CD4-positive, alpha-beta T cell treated with Interleukin-6 for 4 hours (primary cell): Measurements from ENCODE around the gene SV2B.

Source experiments
- DNase-seq: peaks from one replicate; pipeline ENCODE4 v3.0.0-alpha.2; 2020; ENCODE audit warnings: mixed read lengths

SV2B gene

DNA sequence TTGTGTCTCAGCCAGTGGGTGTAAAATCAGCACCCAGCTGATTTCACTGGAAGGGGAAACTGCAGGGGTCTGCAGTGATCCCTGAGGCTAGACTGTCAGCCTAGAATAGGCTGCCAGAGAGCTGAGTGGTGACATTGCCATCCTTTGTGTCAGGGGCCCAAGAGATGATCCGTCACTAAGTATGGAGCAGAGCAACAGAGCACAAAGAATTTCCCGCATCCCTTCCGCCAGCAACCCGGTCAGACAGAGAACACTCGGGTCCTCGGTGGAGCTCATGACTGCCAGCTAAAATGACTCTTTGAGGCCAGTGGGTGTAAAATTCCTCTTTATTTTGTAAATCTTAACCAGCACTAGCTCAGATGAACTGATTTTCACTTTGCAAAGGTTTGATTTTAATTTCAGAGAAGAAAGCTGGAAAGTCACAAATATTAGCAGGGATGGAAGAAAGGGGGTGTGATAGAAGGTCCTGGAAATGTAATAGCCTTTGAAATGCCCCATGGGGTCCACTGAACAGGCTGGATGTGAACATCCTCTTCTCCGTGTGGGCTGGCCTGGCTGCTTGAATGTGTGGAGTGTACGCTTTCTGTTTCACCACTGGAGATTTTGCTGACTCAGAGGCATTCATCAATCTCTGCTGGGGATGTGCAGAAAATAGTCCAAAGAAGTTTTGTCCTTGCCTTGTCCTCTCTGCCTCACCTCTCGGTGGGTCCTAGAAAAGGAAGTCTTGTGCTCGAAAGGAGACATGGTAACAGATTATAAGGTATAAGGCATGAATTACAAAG lies 138.8 kb downstream of the SV2B start:
- DNase-seq, result no peak

DNA sequence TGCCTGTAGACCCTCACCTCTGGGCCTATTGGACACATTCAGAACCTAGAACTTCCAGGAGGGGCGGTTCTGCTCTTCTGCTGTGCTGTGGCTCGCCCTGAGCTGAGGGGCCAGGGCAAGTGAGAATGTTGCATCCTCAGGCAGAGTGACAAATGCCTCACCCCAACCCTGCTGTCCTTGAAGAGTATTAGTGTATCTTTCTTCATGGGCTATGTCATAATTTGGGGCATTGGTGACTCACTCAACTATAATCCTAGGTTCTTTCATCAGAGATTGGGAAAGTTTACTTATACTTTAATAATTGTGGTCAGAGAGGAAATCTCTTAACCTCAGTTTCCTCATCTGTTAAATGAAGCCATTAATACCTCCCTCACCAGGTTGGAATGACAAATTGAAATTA lies 143.8 kb downstream of the SV2B start:
- no peak for DNase-seq

DNA sequence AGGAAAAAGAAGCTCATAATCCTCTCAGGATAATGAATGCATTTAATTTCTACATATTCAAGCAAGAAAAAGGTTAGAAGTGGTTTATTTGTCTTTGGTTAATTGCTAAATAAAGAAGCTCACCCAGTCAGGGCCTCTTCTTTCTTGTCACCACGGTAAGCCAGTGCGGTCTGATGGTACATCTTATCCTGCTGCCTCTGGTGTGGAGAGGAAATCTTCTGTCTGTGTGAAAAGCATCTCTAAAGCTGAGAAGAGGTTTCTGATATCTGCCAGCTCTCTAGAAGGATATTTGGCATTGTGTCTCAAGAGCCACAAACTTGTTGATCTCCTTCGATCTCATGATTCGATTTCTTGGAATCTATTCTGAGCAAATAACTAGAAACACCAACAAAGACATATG lies 144.9 kb downstream of the SV2B start:
- DNase-seq, result no peak

DNA sequence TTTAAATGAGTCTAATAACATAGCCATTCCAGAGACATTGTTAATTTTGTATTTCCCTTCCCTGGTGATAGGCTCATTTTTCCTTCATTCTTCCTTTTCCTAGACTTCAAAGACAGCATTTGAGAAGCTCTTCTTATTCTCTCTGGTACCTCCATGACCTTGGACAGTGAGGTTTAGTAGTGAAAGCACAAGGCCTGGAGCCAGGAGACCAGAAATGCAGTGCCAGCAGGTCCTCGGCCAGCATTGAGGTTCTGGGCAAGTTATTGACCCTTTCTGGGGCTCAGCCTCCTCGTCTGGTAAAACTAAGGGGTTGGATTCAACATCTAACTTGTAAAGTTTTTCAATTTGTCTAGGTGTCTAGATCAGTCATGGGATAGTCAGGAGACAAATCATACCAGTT lies 146.9 kb downstream of the SV2B start:
- DNase-seq, result no peak

DNA sequence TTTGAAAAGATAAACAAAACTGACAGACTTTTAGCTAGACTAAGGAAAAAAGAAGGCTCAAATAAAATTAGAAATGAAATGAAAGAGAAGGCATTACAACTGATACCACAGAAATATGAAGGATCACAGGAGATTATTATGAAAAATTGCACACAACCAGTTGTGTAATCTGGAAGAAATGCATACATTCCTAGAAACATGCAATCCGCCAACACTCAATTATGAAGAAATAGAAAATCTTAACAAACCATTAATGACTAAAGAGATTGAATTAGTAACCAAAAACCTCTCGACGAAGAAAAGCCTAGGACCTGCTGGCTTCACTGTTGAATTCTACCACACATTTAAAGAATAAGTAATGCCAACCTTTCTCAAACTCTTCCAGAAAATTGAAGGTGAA lies 149.5 kb downstream of the SV2B start:
- no peak for DNase-seq

DNA sequence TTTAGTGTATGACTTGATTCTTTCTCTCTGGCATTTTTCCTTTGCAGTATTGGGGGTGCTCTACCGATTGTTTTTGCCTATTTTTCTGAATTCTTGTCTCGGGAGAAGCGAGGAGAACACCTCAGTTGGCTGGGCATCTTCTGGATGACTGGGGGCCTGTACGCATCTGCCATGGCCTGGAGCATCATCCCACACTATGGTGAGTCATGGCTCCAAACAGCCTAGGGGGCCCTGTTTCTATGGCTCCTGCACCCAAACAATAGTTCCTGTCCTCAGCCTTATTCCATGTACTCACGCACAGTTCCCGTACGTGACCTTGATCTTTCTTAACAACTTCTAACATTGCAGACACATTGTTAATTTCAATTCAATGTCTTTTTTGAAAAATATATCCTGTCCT lies 152.3 kb downstream of the SV2B start:
- DNase-seq, result no peak

DNA sequence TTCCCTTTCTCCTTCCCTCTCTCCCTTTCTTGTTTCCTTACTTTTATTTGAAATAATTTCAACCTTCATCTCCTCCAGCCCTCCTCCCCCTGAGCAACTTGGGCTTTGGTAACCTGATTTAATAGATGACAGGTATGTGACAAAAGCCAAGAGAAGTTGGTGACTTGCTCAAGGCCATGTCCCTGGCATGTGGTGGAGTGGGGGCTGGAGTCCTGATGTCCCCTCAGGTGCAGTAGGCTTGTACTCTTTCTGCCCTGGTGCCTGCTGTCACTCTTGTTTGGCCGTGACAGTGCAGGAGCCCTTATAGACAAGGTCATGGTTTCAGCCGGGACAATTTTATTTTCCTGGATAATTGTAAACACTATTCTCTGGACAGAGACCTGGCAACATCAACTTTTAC lies 152.7 kb downstream of the SV2B start:
- no peak for DNase-seq

DNA sequence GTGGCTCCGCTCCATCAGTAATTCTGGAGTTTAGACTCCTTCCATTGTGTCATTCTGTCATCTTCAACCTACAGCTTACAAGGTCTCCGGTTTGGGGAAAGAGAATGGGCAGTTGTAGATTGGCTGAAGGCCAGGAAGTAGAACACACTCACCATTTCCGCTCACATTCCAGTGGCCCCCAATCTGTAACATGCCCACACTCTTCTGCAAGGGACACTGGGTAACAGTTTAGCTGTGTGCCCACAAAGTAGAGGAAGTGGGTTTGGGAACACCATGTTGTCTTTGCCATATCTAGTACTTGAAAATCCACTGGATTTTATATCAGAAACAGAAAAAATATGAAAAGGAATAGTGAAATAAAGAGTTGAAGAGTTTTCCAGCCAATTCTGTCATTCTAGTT lies 153.5 kb downstream of the SV2B start:
- DNase-seq, result no peak

DNA sequence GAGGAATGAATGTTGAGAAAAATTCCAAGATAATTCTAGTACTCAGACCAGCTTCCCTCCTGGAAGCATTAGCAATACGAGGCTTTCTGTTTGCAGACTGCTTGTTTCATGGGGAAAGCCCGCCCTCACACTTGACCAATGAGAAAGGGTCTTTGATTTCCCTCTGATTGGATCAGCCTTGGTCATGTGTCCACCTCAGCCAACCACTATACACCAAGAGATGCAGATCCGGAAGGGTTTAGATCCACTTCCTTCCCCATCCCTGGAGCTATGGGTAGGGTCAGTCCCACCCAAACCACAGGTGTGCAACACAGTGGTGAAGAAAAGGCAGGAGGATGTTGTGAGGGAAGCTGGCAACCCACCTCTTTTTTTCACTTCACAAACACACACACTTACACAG lies 154.7 kb downstream of the SV2B start:
- DNase-seq, result no peak

DNA sequence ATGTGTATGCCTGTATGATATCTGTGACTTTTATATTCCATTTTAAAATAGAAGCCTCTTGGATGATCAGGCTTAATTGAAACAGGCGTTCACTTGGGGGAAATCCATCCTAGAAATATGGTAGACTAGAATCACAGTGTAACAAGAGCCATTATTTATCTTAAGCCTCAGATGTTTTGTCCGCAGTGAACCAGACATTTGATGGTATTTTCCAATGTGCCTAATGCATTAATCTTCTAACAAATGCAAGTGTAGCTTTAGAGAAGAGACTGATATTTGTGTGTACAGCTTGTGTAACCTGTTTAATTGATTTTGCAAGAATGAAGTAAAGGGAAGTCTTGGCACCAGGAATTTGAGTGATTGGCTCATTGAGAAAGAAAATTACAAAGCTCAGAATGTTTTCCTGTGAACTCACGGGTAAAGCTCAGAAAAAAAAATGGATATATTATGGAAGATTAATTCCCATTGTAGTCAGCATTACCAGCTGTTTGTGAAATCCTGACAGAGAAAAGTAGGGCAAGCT lies 155.7 kb downstream of the SV2B start:
- DNase-seq, result no peak

DNA sequence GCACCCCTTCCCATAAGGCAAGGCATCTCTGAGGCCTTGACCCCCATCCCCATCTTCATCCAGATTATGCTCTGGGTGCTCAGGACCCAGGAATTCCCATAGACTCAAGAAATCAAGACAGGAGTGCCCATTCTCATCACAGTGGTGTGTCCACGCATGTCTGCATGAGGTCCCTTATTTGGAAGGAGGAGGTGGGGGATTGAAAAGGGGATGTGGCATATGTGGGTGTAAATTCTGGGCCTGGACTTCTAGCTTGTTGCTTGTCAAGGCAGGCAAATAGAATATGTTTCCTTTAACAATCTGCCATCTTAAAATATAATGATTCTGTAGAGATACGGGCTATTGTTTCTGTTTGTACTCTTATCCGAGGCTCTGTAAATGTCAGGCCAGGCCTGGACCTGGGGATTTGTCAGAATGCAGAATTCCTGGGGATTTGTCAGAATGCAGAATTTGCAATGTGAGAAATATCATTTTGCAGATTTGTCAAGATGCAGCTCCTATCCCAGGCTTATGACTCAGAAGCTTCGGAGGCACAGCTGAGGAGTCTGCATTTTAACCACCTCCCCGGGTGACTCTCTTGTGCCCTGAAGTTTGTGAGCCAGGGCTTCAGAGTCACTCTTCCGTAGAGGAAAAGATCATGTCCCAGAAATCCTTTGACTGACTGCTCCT lies 157.8 kb downstream of the SV2B start:
- DNase-seq, result no peak

DNA sequence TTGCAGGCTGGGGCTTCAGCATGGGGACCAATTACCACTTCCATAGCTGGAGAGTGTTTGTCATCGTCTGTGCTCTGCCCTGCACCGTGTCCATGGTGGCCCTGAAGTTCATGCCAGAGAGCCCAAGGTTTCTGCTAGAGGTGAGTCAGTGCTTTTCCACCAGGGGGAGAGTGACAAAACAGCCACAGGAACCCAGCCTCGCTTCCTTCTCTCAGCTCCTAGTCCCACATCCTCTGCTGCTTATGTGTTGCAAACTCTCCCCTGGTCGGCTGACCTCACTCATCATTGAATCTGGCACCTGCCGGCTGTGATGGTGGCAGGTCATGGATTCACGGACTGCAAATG lies 158.3 kb downstream of the SV2B start:
- DNase-seq, result no peak

DNA sequence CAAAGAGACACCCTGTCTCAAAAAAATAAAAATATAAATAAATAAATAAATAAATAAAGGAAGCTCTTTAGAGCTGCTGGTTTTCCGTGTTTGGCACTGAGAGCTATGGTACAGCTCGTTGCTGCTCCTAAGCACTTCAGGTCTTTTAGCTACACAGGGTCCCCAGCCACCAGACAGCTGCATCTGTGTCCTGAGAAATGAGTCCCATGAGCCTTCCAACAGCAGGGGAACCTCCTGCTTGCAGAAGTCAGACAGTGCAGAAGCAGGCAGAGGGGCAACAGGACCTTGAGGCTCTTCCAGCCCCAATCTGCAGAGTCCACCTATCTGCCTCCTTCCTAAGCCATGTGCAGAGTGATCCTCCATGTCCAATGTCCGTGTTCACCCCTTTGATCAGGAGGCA lies 159.0 kb downstream of the SV2B start:
- no peak for DNase-seq

DNA sequence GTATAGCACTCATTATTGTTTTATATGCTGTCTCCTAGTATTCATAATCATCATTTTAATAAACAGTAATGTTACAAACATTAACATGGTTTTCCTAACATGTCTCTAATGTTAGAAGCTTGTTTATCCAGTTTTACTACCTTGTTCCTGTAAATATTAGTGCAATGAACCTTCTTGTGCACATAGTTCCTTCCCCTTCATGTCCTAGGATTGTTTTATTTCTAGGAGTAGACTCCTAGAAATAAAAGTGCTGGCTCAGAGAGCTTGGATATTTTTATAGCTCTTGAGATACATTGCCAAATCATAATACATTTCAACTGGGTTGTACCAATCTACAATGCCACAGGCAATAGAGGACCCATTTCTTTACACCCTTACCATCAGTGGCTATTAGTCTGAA lies 161.3 kb downstream of the SV2B start:
- no peak for DNase-seq

DNA sequence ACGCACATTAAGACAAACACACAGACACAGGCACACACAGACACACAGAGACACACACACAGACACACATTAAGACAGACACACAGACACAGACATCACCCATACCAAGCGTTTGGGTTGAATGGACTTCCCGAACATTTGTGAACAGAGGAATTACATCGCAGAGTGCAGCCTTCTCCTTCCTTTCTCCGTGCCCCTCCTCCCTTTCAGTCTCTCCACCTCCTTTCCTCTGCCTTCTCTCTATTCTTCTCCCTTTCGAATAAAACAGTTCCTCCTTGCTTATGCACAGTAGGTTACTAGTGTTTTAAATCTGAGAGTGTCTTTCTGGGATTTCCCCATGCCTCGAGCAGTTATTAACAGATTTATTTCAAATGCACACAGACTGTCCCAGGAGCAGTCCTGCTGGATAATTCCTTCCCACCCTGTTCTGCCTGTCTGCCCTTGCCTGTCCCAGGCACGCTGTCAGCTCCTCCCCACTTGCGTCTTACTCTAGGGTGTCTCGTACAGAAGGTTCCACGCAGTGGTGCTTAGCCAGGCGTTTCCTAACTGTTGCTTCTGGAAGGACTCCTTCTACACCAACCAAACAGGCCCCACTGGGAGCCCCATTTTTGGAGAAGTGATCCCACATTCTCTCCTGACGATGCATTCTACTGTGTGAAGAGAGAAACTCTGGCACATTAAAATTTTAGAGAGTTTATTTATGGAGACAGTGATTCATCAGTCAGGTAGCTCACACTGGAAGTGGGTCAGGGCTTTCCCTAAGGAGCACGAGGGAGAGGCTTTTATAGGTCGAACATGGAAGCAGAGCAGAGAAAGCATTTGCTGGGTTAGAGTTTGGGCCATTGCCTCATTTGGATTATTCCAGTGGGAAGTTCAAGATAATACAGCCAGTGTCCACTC lies 163.8 kb downstream of the SV2B start:
- no peak for DNase-seq

DNA sequence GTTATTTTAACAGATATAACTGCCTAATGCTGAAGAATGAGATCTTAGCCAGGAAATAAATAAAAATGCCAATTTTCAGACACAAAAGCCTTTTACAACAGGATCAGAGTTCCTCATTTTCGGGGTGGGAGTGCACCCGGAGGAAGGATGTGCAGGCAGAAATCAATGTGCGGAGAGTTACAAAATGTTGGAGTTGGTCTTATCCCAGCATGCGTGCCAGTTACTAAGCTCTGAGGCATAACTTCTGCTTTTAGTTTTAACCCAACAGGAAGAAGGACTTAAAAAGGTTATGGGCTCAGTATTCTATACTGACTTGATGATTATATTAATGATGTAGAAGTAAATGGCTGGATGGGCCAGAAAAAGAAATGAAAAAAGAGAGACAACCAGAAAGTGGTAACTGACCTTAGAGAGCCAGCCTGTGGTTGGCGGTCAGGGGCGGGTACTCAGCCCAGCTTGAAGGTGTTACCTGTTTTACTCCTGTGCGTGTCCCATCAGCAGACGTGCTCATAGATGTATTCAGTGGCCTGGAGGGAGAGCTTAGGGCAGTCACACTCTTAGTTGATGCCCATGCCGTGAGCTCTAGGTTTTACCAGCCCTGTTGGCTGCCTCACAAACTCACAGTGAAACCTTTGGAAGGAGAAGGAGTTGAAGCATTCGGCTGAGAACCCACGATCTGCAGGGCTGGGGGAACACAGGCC lies 164.7 kb downstream of the SV2B start:
- DNase-seq, result no peak

DNA sequence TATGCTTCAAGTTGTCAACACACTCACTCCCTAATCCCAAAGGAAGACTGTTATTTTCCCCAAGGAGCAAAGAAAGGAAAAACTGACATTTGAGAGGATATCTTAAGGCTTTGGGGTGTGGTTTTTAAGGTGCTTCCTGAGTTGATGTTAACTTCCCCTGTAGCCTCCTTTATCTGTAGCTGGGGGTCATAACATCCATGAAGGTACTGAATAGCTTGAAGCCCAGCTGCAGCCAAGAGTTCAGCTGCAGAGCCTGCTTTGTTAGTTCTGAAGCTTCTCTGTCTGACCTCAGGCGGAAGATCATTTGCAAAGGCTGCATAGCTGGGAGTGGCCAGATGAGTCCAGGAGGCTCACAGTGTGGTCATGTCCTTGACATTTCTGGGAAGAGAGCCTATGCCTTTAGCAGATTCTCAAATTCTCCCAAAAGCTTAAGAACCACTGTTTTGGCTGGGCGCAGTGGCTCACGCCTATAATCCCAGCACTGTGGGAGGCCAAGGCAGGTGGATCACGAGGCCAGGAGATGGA lies 165.4 kb downstream of the SV2B start:
- no peak for DNase-seq

DNA sequence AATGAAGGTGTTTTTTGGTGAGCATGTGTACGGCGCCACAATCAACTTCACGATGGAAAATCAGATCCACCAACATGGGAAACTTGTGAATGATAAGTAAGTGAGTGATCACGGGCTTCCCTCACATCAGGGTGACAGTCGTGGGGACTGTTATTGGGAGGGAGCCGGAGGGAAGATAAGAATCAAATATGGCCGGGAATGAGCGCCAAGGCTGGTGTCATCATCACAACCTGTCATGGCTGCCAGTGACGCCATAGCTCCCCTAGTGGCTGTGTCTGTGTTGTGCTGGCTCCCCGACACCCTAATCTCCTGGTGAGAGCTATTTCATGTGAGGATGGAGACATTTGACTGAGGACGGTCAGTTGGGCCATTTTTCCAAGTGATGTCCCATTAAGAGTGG lies 168.5 kb downstream of the SV2B start:
- no peak for DNase-seq

DNA sequence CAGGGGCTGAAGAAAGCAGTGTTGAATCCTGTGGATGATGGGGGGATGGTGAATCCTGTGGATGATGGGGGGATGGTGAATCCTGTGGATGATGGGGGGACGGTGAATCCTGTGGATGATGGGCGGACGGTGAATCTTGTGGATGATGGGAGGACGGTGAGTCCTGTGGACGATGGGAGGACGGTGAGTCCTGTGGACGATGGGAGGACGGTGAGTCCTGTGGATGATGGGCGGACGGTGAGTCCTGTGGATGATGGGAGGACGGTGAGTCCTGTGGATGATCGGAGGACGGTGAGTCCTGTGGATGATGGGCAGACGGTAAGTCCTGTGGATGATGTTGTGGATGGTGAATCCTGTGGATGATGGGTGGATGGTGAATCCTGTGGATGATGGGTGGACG lies 170.7 kb downstream of the SV2B start:
- DNase-seq, result no peak

DNA sequence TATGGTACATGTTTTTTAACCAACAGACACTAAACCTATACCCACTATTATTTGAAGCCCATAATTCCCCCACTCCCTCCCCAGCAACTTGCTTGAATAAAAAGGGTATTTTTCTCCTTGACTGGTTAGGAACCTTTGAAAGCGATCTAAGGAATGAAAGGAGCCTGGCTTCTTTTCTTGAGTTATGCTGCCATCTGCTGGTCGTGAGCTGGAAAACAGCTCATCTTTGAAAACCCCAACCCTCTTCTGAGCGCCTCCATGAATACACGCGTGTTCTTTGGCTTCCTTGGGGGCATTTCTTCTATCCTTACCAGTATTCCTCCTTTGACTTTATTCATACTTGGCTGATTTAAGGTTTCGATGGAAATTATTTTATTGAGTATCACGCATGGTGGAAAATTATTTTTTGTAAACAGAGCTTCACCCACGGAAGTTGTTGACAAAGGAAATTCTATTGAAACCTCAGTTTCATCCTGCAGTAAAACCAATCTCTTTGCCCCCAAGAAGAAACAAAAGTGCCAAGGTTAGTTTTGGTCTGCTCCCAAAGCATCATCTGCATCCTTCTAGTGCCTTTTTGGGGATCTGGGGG lies 171.6 kb downstream of the SV2B start:
- peak; percentile 68 for DNase-seq

DNA sequence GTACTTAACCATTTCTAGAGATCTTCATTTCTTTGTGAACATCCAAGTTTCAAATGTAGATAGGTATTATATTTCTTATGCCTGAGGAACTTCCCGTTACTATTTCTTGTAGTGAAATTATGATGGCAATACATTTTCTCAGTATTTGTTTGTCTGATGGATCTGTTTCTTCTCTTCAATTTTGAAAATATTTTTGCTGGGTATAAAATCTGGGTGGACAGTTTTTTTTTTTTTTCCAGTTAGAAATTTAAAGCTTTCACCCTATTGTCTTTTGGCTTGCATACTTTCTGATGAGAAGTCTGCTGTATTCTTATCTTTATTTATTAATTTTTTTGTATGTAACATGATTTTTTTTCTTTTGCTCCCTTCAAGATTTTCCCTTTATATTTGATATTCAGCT lies 175.8 kb downstream of the SV2B start:
- DNase-seq, result no peak

DNA sequence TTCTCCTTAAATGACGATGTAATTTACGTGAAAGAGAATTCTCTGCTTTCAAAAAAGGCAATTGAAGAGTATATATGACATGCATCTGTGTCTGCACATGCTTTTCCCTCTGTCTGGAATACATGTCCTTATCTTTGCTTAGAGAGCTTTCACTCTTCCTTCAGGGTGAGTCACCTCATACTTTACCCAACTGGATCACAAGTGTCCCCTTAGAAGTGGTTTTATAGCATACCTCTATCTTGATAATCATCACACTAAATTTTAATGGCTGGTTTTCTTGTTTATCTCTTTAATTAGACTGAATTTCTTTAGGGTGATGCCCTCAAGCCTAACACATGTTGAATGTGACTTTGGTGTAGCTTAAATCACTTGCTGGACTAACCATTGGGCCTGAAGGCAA lies 178.9 kb downstream of the SV2B start:
- no peak for DNase-seq
